HT-29 (cell line): ENCODE data around the gene ELMO3. TPM values are rescaled to one million over a fixed set of nuclear protein-coding genes. Genes with fewer than 3 reads are reported as not detected.
A peak's percentile ranks its signal among the peaks of the same experiment; 100 is the strongest.

ENCODE experiments used
- DNase-seq: peaks from one replicate; pipeline ENCODE4 v3.0.0-alpha.2; 2015; ENCODE audit warnings: low spot score
- total RNA-seq: library from RNA; depleted of rRNA; stranded (reverse); fragments of >200 nt; shearing (Covaris generic); gene quantifications from 2 replicates; pipeline ENCODE4 v1.2.3, GENCODE V29; 2014

ELMO3 gene
- total RNA-seq, 1 experiment from 2014 or later = 57.4 TPM

DNA sequence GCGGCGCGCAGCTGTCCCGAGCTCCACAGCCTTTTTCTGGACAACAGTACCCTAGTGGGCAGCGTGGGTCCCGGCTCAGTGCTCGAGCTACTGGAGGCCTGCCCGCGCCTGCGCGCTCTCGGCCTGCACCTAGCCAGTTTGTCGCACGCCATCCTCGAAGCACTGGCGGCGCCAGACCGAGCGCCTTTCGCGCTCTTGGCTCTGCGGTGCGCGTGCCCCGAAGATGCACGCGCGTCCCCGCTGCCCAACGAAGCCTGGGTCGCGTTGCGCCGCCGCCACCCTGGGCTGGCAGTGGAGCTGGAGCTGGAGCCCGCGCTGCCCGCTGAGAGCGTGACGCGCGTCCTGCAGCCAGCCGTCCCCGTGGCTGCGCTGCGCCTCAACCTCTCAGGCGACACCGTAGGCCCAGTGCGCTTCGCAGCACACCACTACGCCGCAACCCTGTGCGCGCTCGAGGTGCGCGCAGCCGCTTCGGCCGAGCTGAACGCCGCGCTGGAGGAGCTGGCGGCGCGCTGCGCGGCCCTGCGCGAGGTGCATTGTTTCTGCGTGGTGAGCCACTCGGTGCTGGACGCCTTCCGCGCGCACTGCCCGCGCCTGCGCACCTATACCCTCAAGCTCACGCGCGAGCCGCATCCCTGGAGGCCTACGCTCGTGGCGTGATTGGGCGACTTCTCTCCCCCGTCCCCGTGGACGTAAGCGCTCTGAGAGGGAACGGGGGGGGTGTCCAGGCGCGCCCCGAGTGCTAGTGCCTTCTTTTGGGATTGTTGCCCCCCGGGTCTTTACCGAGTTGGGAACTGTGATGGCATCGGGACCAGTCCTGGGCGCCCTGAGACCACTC lies 35.5 kb upstream of the ELMO3 start:
- DNase-seq = no peak

DNA sequence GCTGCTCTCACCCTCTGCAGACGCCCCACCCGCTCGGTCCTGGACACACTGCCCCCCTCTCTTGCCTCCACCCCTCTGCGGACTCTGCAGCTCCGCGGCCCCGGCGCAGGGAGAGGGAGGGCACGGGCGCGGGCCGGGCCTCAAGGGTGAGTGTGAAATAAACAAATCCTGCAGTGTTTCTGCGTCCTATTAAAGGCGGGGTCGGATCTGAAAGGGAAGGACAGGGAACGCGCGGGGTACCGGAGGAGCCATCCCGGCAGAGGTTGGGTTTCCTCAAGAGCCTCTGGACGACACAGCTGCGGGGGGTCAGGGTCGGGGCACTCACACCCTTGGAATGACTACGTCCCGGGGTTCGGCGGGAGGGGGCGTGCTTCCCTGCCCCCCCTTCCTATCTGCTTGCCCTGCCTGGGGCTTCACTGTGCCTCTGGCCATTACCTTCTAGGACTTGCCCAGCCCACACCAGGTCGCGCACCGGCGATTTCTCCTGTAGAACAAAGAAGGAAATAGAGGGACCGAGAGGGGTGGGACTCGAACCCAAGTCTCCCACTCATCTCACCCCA lies 34.9 kb upstream of the ELMO3 start:
- peak; percentile 23 for DNase-seq

- peak; percentile 77 for DNase-seq
Measured at GRCh38 chr16:67164599-67165061, 34.3 kb upstream of the ELMO3 start, which contains the start of gene HSF4. Gene HSF4 (plus strand): TSS chr16:67164745. CDS start chr16:67164812, 67 bp downstream.

DNA sequence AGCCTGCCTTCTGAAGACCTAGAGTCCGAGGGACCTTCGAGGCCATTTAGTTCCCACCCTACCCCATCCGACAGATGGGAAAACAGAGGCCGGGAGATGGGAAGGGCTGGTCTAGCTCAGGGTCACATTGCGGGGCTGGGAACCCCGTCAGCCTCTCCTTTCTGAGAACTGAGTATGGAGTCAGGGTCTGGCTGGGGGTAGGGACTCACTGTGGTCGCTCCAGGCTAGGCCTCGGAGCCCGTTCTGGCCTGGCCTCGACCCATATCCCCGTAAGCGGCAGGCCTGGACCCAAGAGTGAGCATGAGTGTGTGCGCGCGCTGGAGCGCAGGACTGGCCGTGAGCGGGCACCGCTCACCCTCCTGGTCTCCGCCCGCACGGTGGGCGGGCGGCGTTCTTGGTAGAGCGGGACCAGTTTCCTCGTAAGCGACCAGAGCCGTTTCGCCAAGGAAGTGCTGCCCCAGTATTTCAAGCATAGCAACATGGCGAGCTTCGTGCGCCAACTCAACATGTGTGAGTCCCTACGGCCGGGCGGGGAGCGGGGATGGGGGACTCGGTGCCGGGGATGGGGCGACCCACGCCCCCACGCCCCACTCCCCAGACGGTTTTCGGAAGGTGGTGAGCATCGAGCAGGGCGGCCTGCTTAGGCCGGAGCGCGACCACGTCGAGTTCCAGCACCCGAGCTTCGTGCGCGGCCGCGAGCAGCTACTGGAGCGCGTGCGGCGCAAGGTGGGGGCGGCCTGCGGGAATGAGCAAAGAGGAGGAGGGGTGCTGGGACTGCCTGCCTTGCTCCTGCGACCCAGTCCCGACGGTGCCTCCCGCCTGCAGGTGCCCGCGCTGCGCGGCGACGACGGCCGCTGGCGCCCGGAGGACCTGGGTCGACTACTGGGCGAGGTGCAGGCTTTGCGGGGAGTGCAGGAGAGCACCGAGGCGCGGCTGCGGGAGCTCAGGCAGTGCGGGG lies 33.5 kb upstream of the ELMO3 start:
- DNase-seq = no peak

GRCh38 chr16:67166110-67166547 lies 32.8 kb upstream of the ELMO3 start:
- DNase-seq = no peak

GRCh38 chr16:67166598-67167168 lies 32.2 kb upstream of the ELMO3 start:
- no peak for DNase-seq

GRCh38 chr16:67167588-67167987 lies 31.3 kb upstream of the ELMO3 start:
- DNase-seq = no peak

GRCh38 chr16:67169011-67169451 lies 29.9 kb upstream of the ELMO3 start:
- DNase-seq = no peak

DNA sequence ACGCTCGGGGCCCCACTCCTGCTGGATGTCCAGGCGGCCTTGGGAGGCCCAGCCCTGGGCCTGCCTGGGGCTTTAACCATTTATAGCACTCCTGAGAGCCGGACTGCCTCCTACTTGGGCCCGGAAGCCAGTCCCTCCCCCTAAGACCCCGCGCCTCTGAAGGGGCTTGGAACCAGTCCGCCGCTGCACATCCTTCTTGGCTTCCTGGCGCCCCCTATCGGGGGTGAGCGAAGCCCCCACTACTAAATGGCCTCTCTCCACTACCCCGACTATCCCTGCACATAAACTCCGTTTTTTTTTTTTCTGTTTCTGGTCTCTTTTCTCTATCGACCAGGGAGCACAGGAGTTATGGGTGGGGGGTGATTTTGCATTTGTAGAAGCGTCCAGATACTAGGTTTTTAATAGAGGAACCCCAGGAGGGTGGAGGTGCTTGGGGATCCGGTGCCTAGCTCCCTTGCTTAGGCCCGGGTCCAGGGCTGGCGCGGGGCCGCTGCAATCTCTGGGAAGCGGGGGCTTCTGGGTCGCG lies 29.2 kb upstream of the ELMO3 start:
- DNase-seq = peak; percentile 23

DNA sequence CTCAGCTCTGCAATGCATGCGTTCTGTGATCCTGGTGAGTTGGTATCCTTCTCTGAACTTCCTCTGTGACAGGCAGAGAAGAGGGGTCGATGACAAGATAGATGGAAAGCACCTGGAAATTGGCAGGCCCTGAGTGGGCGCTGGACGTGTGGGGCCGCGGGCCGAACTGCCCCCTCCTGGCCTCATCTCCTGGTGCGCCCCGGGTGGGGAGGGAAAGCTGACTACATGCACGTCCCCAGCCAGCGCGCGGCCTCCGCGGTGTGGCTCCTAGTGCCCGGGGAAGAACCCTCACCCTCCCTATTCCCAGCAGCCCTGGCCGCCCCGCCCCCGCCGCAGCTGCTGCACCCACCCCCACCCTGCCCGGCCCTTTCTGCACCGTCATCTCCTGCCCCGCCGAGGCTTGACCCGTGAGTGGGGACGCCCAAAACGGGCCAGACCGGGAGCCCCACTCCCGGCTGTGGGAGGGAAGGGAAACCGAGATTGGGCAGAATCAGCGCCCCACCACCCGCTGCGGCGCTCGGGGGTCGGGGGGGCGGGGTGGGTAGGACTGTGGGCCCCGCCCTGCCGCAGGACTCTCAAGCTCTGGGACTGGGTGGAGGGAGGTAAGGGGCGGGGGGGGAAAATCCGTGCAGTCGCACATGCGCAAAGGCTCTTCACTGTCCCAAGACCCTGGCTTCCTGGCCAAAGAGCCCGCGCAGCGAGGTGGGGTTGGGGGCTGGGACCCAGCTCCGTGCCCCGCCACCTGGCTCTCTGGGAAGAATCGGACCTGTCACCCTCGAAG lies 28.6 kb upstream of the ELMO3 start, which contains the start of gene NOL3:
NOL3 (plus strand) TSS at position 371 of the 781 bp plus-strand sequence.
- DNase-seq = peak; percentile 76

GRCh38 chr16:67170949-67171649 lies 27.8 kb upstream of the ELMO3 start:
- DNase-seq = peak; percentile 40

- no peak for DNase-seq
Measured at GRCh38 chr16:67173323-67173722, 25.6 kb upstream of the ELMO3 start.

DNA sequence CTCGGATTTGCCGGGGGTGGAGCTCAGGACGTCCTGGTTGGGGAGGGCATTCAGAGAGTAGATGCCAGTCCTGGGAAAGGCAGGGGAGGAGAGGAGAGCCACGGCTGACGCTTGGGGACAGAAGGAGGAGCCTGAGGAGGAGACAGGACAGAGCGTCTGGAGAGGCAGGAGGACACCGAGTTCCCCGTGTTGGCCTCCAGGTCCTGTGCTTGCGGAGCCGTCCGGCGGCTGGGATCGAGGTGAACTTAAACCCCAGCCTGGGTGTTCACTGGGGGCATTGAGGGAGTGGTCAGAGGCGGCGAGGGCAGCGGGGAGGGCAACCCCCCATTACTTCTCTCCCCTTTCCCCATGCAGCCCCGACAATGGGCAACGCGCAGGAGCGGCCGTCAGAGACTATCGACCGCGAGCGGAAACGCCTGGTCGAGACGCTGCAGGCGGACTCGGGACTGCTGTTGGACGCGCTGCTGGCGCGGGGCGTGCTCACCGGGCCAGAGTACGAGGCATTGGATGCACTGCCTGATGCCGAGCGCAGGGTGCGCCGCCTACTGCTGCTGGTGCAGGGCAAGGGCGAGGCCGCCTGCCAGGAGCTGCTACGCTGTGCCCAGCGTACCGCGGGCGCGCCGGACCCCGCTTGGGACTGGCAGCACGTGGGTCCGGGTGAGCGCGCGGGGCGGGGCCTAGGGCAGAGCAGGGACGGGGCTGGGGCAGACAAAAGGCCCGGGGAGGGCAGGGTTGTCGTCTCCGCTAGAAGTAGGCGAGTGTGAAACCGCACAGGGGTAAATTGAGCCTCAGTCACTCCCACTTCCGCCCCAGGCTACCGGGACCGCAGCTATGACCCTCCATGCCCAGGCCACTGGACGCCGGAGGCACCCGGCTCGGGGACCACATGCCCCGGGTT lies 24.9 kb upstream of the ELMO3 start:
- peak; percentile 94 for DNase-seq

DNA sequence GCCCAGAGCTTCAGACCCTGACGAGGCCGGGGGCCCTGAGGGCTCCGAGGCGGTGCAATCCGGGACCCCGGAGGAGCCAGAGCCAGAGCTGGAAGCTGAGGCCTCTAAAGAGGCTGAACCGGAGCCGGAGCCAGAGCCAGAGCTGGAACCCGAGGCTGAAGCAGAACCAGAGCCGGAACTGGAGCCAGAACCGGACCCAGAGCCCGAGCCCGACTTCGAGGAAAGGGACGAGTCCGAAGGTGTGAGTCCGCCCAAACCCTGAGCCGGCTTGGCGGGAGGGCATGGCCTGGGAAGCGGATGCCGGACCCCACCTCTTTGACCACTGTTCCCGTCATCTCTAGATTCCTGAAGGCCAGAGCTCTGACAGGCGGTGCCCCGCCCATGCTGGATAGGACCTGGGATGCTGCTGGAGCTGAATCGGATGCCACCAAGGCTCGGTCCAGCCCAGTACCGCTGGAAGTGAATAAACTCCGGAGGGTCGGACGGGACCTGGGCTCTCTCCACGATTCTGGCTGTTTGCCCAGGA lies 24.2 kb upstream of the ELMO3 start:
- no peak for DNase-seq

DNA sequence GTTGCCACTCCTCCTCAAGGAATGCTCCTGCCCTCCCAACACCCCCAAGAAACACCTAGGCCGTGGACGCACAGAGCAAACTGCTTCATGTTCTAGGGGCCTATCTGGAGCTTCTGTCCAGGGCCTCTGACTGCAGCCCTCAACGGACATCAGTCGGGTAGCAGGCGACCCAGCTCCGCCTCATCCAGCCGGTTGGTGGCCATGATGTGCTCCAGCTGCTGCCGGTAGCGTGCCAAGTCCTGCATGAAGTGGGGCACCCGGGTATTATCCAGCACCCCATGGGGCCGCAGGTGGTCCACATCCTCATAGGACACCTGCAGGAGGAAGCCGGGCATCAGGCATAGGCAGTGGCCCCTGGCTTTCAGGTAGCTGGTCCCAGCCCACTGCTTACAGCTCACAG lies 22.3 kb upstream of the ELMO3 start:
- no peak for DNase-seq

DNA sequence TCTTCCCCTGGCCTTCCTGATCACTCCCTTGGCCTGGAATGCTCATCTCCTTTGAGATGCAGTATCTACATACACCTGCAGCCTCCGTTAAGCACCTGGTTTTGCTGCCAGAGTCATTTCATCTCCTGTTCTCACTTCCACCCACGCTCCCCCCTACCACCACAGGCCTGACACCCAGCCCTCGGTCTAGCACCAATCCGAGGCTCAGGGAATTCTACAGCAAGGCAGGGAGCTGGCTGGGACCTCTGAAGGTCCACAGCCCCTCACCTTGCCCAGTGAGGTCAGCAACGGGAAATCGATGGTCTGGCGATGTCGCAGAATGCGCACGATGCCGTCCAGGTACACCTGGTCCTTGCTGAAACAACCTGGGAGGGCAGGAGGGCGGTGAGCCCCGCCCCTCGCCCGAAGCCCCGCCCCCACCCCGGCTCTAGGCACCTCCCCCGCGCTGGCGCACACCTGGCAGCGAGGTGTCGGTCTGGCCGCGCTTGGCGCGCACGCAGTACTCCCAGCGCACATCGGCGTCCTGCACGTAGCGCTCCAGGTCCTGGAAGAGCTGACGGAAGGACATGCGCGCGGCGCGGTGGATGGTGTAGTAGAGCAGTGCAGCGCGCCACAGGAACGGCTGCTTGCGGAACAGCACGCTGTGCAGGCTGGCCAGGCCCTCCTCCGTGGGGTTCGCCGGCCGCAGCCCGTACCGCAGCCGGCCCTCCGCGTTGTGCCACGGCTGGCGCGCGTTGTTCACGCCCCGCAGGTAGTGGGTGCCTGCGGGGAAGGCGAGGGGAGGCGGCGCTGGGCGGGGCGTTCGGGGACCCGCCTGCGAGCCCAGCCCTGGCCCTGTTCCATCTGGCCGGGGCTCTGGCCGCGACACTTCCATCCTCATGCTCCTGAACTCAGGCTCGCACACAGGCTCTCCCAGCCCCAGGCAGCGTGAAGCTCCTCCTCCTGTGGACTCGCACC lies 20.9 kb upstream of the ELMO3 start:
- peak; percentile 97 for DNase-seq
